ENCODE results near the gene C1QTNF5. TPM values are rescaled to one million over a fixed set of nuclear protein-coding genes. Genes with fewer than 3 reads are reported as not detected.

C1QTNF5 gene
- total and polyA plus RNA-seq, 2 donors (not counting 1 experiment from before 2014, with no cell fraction given): not detected

DNA sequence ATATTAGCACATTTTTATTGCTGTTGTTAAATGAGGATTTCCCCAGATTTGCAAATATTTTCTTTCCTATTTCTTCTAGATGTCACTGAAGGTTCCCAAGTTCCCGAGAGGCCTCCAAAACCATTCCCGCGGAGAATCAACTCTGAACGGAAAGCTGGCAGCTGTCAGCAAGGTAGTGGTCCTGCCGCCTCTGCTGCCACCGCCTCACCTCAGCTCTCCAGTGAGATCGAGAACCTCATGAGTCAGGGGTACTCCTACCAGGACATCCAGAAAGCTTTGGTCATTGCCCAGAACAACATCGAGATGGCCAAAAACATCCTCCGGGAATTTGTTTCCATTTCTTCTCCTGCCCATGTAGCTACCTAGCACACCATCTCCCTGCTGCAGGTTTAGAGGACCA lies 41.3 kb downstream of the C1QTNF5 start:
- Histone ChIP-seq H4K20me1 (ENCODE audit: control insufficient read depth, insufficient read depth, low read length, poor library complexity, severe bottlenecking) (no peaks in the 10 kb centered on the region), H3K36me3 (replicated peaks in 1 of 2; ENCODE audit: control extremely low read depth in 1 of 2, control insufficient read depth in 1 of 2, extremely low read depth in 1 of 2, insufficient read depth in 2 of 2, low read length in 1 of 2) (peaks cover 36 to 85% of the 10 kb centered on the region in 2 experiments), H3K9ac (ENCODE audit: low read length) (no peak overlapping the region), H2AFZ (ENCODE audit: insufficient read depth, low read depth, low read length, poor library complexity, severe bottlenecking) (no peak overlapping the region), H3K79me2 (ENCODE audit: control insufficient read depth, insufficient read depth, low read length) (no peaks in the 10 kb centered on the region), H3K4me1 (ENCODE audit: control insufficient read depth in 2 of 2, insufficient read depth in 2 of 2, low read length in 2 of 2) (no peaks in the 10 kb centered on the region), H3K27ac (ENCODE audit: low read length in 2 of 2) (no peak overlapping the region), H3K27me3 (replicated peaks in 1 of 4; ENCODE audit: control extremely low read depth in 1 of 4, control insufficient read depth in 3 of 4, insufficient read depth in 4 of 4, low read length in 3 of 4) (no peaks in the 10 kb centered on the region), H3K4me3 (ENCODE audit: control extremely low read depth in 1 of 5, extremely low read depth in 1 of 5, insufficient read depth in 1 of 5, low read depth in 2 of 5, low read length in 4 of 5) (no peak overlapping the region), H3K9me3 (ENCODE audit: control extremely low read depth in 1 of 3, control insufficient read depth in 2 of 3, insufficient read depth in 1 of 3, low read length in 2 of 3) (no peaks in the 10 kb centered on the region), H3K4me2 (replicated peaks; ENCODE audit: low read depth, low read length, poor library complexity, severe bottlenecking) (no peak overlapping the region)
- Mint-ChIP-seq H3K4me3 (no peak overlapping the region), H3K9me3 (ENCODE audit: insufficient read depth) (no peaks in the 10 kb centered on the region), H3K27ac (no peak overlapping the region), H3K4me1 (no peaks in the 10 kb centered on the region), H3K27me3 (no peaks in the 10 kb centered on the region)
- POLR2A ChIA-PET: no interaction called here
- ATAC-seq (ENCODE audit: low read depth) (no peak), DNase-seq (no peak)
- CTCF ChIA-PET: interaction anchor here (0.6 to 2.0 kb wide), 5 partner anchors 22 to 316 kb away, joined by 3 to 5 read pairs (median 4); no protein-coding TSS in a partner anchor
- 97% methylated on average over 7 of the region's 9 CpGs for WGBS (ENCODE audit: insufficient coverage)
- intact Hi-C loops (cut with micrococcal nuclease): no loop called here
- TF ChIP-seq, protein P1, sequence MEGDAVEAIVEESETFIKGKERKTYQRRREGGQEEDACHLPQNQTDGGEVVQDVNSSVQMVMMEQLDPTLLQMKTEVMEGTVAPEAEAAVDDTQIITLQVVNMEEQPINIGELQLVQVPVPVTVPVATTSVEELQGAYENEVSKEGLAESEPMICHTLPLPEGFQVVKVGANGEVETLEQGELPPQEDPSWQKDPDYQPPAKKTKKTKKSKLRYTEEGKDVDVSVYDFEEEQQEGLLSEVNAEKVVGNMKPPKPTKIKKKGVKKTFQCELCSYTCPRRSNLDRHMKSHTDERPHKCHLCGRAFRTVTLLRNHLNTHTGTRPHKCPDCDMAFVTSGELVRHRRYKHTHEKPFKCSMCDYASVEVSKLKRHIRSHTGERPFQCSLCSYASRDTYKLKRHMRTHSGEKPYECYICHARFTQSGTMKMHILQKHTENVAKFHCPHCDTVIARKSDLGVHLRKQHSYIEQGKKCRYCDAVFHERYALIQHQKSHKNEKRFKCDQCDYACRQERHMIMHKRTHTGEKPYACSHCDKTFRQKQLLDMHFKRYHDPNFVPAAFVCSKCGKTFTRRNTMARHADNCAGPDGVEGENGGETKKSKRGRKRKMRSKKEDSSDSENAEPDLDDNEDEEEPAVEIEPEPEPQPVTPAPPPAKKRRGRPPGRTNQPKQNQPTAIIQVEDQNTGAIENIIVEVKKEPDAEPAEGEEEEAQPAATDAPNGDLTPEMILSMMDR (IDR thresholded peaks at IDR 0.05): no peak
- TF ChIP-seq EZH2 (IDR thresholded peaks at IDR 0.05; ENCODE audit: borderline replicate concordance, insufficient read depth, low read depth, low read length, poor library complexity, severe bottlenecking): no peak

DNA sequence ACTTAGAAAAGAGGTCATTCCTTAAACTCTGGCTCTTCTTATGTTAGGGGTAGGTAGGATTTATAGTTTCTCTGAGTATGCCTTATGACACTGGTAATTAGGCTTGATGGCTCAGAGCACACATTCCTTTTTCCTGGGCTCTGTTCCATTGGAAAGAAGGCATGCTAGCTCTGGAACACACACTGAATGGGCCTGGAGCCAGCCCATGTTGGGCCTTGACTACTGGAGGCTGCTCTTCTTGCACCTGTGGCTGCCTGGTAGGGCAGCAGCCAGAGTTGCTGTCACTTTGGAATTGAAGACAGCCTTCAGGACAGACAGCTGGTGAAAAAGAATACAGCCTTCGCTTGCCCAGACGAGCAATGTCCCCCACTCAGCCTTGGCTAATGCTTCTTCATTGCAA lies 42.0 kb downstream of the C1QTNF5 start:
- no CpG with 5 or more reads among the region's 2 CpGs for WGBS (ENCODE audit: insufficient coverage)
- no peaks in the 10 kb centered on the region for H3K4me1 ChIP-seq (ENCODE audit: control insufficient read depth in 2 of 2, insufficient read depth in 2 of 2, low read length in 2 of 2)
- H3K27me3 ChIP-seq (replicated peaks in 1 of 4; ENCODE audit: control extremely low read depth in 1 of 4, control insufficient read depth in 3 of 4, insufficient read depth in 4 of 4, low read length in 3 of 4): no peaks in the 10 kb centered on the region
- H3K4me2 ChIP-seq (replicated peaks; ENCODE audit: low read depth, low read length, poor library complexity, severe bottlenecking): no peak overlapping the region
- Mint-ChIP-seq H3K27me3 (no peaks in the 10 kb centered on the region), H3K4me1 (no peaks in the 10 kb centered on the region), H3K4me3 (no peak overlapping the region), H3K27ac (no peak overlapping the region), H3K9me3 (ENCODE audit: insufficient read depth) (no peaks in the 10 kb centered on the region)
- intact Hi-C loops (cut with micrococcal nuclease): no loop called here
- H2AFZ ChIP-seq (ENCODE audit: insufficient read depth, low read depth, low read length, poor library complexity, severe bottlenecking): no peak overlapping the region
- peaks cover 34 to 82% of the 10 kb centered on the region in 2 experiments for H3K36me3 ChIP-seq (replicated peaks in 1 of 2; ENCODE audit: control extremely low read depth in 1 of 2, control insufficient read depth in 1 of 2, extremely low read depth in 1 of 2, insufficient read depth in 2 of 2, low read length in 1 of 2)
- no peak overlapping the region for H3K4me3 ChIP-seq (ENCODE audit: control extremely low read depth in 1 of 5, extremely low read depth in 1 of 5, insufficient read depth in 1 of 5, low read depth in 2 of 5, low read length in 4 of 5)
- H3K79me2 ChIP-seq (ENCODE audit: control insufficient read depth, insufficient read depth, low read length): no peaks in the 10 kb centered on the region
- ATAC-seq (ENCODE audit: low read depth) (no peak), DNase-seq (no peak)
- H3K27ac ChIP-seq (ENCODE audit: low read length in 2 of 2): no peak overlapping the region
- H3K9me3 ChIP-seq (ENCODE audit: control extremely low read depth in 1 of 3, control insufficient read depth in 2 of 3, insufficient read depth in 1 of 3, low read length in 2 of 3): no peaks in the 10 kb centered on the region
- no peaks in the 10 kb centered on the region for H4K20me1 ChIP-seq (ENCODE audit: control insufficient read depth, insufficient read depth, low read length, poor library complexity, severe bottlenecking)
- TF ChIP-seq, protein P1 (IDR thresholded peaks at IDR 0.05): no peak
- TF ChIP-seq EZH2 (IDR thresholded peaks at IDR 0.05; ENCODE audit: borderline replicate concordance, insufficient read depth, low read depth, low read length, poor library complexity, severe bottlenecking): no peak
- POLR2A ChIA-PET: no interaction called here
- H3K9ac ChIP-seq (ENCODE audit: low read length): no peak overlapping the region
- CTCF ChIA-PET: no interaction called here

Data from B cell (primary cell).